GM19351 (cell line): ENCODE measurements around the gene DHRS7C.

ENCODE experiments used
- ATAC-seq: cut with Tn5 transposase; IDR thresholded peaks from one replicate; pipeline ENCODE4 v1.9.1; 2021; ENCODE audit warnings: mild to moderate bottlenecking, moderate library complexity; ENCODE audit not compliant: unreplicated experiment

Gene DHRS7C

DNA sequence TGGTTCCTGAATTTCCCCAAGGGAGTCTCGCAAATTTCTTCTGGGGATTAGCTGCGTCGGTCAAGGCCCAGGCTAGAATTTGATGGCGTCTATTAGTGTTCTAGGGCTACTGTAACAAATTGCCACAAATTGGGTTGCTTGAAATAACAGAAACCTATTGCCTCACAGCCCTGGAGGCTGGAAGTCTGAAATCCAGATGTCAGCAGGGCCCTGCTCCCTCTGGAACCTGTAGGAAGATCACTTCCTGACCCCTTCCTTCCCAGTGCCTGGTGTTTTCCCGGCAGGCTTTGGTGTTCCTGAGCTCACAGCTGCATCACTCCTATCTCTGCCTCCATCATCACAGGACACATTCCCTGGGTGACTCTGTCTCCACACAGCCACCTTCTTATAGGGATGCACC, 24.4 kb downstream of the DHRS7C start:
- no peak for ATAC-seq

DNA sequence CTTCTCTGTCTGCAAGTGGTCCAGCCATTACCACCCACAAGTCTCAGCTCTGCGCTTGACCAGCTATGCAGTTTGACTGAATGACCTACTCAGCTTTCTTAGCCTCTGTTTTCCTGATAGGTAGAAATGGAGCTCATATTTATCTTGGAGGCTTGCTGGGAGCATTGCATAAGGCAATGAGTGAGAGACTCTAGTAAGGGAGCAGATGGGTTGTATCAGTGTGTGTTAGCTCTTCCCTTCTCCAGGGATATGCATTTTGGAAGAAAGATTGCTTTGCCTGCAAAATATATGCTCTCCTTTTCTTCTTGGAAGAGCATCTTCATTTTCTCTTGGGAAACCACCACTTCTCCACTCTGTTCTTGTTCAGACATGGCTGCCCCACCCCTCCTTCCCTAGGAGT, 26.1 kb downstream of the DHRS7C start:
- ATAC-seq = no peak

DNA sequence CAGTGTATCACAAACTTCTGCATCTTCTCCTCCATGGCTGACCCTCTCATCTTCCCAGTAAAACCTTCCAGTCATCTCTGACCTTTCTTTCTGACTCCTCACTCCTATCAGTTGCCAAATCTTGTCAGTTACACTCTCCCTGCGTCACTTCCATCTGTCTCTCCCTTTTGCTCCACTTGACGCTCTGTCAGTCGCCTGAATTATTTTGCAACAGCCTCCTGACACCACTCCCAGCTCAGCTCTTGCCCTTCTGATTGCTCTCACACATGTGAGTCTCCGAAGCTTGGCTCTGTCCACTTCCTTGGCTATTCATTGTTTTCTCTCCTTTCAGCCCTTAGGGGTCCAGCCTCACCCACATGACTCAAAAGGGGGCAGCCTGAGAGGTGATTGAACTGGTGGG, 27.7 kb downstream of the DHRS7C start:
- ATAC-seq = no peak

DNA sequence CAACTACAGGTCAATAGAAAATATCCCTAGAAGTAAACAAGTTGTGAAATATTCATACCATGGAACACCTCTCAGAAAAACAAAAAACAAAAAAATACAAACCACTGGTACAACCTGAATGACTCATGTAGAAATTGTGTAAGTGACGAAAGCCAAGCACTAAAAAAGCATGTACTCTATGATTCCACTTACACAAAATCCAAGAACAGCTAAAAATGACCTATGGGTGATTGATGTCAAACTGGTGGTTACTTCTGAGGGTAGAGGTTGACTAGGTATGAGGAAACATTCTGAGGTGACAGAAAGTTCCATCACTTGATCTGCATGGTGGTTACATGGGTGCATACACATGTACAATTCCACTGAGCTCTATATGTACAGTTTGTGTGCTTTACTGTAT, 31.1 kb downstream of the DHRS7C start:
- no peak for ATAC-seq

DNA sequence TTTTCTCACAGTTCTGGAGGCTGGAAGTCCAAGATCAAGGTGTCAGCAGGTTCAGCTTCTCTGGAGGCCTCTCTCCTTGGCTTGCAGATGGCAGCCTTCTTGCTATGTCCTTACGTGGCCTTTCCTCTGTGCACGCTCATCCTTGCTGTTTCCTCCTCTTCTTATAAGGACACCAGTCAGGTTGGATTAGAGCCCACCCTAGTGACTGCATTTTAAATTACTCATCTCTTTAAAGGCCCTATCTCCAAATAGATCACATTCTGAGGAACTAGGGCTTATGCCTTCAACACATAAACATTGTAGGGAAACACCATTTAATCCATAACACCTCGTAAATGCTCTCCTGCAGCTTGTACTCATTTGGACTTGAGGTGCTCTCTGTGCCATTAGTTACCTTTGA, 36.3 kb downstream of the DHRS7C start:
- ATAC-seq = no peak

DNA sequence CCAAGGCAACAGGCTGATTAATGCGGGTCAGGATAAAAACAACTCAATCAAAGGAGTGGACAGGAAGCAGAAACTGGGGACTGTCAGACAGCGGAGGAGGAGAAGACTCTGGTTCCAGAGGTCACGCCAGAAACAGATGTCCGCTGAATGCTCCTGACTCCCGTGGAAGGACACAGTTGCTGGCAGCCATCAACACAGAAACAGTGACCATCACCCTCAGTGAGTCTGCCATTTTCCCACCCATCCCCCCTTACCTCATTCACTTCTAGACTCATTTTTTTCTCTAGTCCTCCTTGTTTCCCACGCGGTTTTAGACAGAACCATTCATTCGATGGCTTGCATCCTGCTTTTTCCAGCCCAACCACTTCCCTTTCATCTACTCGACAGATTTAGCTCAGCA, 40.9 kb downstream of the DHRS7C start:
- no peak for ATAC-seq

DNA sequence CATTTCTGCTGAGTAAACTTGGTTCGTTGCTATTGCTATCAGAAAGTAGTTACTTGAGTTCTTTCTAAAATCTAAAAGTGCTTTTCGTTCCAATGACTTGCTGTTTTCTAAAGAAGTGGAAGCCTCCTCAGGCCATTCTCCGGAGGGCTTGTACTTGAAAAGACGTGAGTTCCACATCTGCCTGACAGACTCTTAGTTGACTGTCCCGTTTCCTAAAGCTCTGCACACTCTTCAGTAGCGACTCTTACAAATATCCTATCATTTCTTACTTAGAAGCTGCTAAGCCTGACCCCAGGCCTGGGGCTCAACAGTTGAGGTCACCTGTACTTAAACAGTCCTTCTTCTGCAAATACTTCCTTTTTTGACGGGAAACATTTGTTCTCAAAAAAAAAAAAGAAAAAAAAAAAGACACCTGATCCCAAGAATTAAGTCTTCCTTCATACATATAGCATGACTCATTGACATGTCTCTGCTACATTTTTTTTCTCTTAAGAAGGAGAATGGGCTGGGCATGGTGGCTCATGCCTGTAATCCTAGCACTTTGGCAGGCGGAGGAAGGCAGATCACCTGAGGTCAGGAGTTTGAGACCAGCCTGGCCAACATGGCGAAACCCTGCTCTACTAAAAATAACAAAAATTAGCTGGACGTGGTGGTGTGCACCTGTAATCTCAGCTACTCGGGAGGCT, 61.5 kb downstream of the DHRS7C start:
- no peak for ATAC-seq

DNA sequence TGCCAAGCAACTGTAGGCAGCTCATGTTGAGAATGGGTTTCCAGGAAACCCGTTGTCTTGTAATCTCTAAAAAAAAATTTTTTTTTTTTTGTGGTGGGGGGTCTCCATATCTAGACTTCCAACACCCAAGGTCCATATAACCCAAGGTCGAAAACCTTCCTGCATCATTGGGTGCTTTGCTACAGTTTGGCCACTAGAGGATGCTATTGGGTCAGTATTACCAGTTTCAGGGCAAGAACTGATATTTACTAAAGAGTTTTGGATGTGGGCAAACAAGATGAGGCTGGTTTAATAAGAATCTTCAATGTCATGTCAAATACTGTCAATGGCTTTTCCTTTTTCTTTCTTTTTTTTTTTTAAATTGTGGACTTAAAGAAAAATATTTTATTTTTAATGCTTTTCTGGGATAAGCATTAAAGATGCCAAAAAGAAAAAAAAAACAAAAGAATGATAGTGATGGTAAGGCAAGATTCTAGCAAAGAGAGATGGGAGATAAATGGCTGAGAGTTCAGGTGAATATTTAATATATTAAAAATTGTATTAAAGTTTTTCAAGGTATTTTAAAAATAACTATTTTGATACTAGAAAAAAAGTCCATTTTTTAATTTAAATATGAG, 62.2 kb downstream of the DHRS7C start:
- ATAC-seq = no peak

DNA sequence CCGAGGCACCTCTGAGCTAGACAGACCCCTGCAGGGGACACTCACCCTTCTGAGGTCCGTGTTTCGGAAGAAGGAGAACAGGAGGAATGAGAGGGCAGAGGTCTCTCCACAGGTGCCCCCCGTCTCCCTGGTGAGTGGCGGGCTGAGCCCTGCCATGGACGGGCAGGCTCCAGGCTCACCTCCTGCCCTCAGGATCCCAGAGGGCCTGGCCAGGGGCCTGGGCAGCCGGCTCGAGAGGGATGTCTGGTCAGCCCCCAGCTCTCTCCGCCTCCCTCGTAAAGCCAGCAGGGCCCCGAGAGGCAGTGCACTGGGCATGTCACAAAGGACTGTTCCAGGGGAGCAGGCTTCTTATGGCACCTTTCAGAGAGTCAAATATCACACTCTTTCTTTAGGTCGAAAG, 62.8 kb downstream of the DHRS7C start:
- ATAC-seq = no peak

DNA sequence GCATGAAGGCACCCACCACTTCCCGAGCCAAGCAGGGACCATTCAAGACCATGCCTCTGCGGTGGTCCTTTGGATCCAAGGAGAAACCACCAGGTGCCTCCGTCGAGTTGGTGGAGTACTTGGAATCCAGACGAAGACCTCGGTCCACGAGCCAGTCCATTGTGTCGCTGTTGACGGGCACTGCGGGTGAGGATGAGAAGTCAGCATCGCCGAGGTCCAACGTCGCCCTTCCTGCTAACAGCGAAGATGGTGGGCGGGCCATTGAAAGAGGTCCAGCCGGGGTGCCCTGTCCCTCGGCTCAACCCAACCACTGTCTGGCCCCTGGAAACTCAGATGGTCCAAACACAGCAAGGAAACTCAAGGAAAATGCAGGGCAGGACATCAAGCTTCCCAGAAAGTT, 63.4 kb downstream of the DHRS7C start:
- no peak for ATAC-seq

DNA sequence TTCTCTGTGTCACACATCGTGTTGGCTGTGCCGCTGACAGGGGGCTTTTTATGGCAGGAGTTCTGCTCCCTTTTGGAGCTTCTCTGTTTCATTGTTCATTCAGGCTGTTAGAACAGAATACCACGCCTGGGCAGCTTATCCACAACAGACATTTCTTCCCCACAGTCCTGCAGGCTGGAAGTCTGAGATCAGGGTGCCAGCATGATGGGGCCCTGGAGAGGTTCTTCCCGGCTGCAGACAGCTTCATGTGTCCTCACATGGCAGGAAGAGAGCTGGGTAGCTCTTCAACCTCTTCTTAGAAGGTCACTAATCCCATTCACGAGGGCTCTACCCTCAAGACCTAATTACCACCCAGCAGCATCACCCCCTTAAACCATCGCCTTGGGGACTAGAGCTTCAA, 65.1 kb downstream of the DHRS7C start:
- ATAC-seq = no peak

DNA sequence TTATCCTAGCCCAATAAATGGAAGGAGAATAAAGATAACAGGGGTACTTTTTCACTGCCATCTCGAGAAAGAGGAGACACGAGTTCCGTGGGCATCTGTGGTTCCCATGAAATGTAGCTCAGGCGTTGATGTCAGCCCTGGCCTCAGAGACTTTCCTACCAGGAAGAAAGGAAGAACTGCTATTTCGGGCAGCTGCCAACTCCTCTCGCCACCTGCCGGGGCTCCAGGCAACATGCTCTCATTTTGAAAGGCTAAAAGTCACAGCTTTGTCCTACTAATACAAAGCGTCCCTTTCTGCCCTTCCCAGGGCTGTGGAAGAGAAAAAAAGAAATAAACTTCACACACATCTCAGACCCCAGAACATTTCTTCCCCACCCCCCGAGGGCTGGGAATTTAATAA, 65.8 kb downstream of the DHRS7C start:
- ATAC-seq = no peak
